CD4-positive, alpha-beta T cell (primary cell): ENCODE results near the gene DCDC2C. TPM values are rescaled to one million over a fixed set of nuclear protein-coding genes. Genes with fewer than 3 reads are reported as not detected.

Source experiments
- ATAC-seq: fragments of 200-7000 bp; cut with Tn5 transposase; one replicate; pipeline ENCODE4 v1.10.0; 2022; ENCODE audit warnings: mild to moderate bottlenecking; ENCODE audit not compliant: poor library complexity
- CTCF ChIA-PET: fragments of 350-600 bp; sonication (Branson Sonifier 250); formaldehyde crosslinking; loops from one replicate; lab custom pipeline; 2021; ENCODE audit warnings: antibody characterized with exemption, inconsistent platforms; lab: Charles Lee
- POLR2A ChIA-PET: fragments of 350-600 bp; sonication (Branson Sonifier 250); formaldehyde crosslinking; loops from one replicate; lab custom pipeline; 2021; ENCODE audit warnings: antibody characterized with exemption, inconsistent platforms; lab: Charles Lee
- DNase-seq, 14 experiments: peaks; one replicate each; pipeline ENCODE4 v3.0.0-alpha.2; 2013 to 2020; ENCODE audit warnings: mixed read lengths in 2 of 14
- H3K27ac ChIP-seq, 2 donors: one replicate each; pipeline versions ENCODE4 v1.5.1 to v1.7.0; 2013; ENCODE audit warnings: low read length in 2 of 2, low read depth in 1 of 2, mild to moderate bottlenecking in 1 of 2
- H3K27me3 ChIP-seq, 2 experiments: 1 replicate in 1 of 2; 2 replicates in 1 of 2; pipeline versions ENCODE4 v1.6.1 to v1.7.0; 2013; ENCODE audit warnings: low read length in 2 of 2, control low read depth in 1 of 2, mild to moderate bottlenecking in 1 of 2, moderate library complexity in 1 of 2; ENCODE audit not compliant: insufficient read depth in 2 of 2, control insufficient read depth in 1 of 2
- H3K36me3 ChIP-seq: one replicate; pipeline ENCODE4 v1.6.1; 2013; ENCODE audit warnings: low read length, control low read depth; ENCODE audit not compliant: insufficient read depth
- H3K4me1 ChIP-seq: one replicate; pipeline ENCODE4 v1.6.1; 2013; ENCODE audit warnings: low read length, control low read depth; ENCODE audit not compliant: insufficient read depth
- H3K4me3 ChIP-seq: one replicate; pipeline ENCODE4 v1.5.1; 2013; ENCODE audit warnings: mild to moderate bottlenecking, low read length, moderate library complexity
- H3K9me3 ChIP-seq, 2 experiments: 1 replicate in 1 of 2; 2 replicates in 1 of 2; pipeline versions ENCODE4 v1.6.1 to v1.7.0; 2013; ENCODE audit warnings: low read length in 2 of 2, mild to moderate bottlenecking in 2 of 2, control low read depth in 1 of 2, moderate library complexity in 1 of 2; ENCODE audit not compliant: control insufficient read depth in 1 of 2, insufficient read depth in 1 of 2
- H3K27ac Mint-ChIP-seq: one replicate; pipeline ENCODE4 v1.8.0; 2020; ENCODE audit warnings: mixed read lengths
- H3K27me3 Mint-ChIP-seq: one replicate; pipeline ENCODE4 v1.8.0; 2021; ENCODE audit warnings: mixed read lengths
- H3K36me3 Mint-ChIP-seq: one replicate; pipeline ENCODE4 v1.8.0; 2021; ENCODE audit warnings: low read depth, mixed read lengths
- H3K4me1 Mint-ChIP-seq: one replicate; pipeline ENCODE4 v1.8.0; 2021; ENCODE audit warnings: low read depth, mixed read lengths
- H3K4me3 Mint-ChIP-seq: one replicate; pipeline ENCODE4 v1.8.0; 2020; ENCODE audit warnings: mild to moderate bottlenecking, mixed read lengths
- H3K9me3 Mint-ChIP-seq: one replicate; pipeline ENCODE4 v1.8.0; 2020; ENCODE audit warnings: mixed read lengths
- CTCF ChIP-seq: fragments of 200-600 bp; IDR thresholded peaks from one replicate; pipeline ENCODE4 v1.8.0; 2022; ENCODE audit warnings: antibody characterized with exemption, mild to moderate bottlenecking
- intact Hi-C, 2 experiments: fragments of 100-400 bp; cut with DNase I in 1 of 2; cut with micrococcal nuclease in 1 of 2; formaldehyde crosslinking; loops; one replicate each; pipeline versions ENCODE4 v1.15.1 to v1.9.0; 2023 to 2025; cut with DNase I, micrococcal nuclease
- total RNA-seq, 174 experiments: library from RNA in 2 of 174; stranded (reverse) in 2 of 174; gene quantifications; one replicate each; pipeline ENCODE4 v1.2.3 and lab custom pipeline; 2021 to 2026

The DCDC2C gene
- total RNA-seq, 2 experiments from 2014 or later: not detected

GRCh38 chr2:3801506-3801905 is 98.1 kb downstream of the DCDC2C start:
- TF ChIP-seq CTCF: no peak
- no peak overlapping the region for H3K27ac Mint-ChIP-seq
- no peaks in the 10 kb centered on the region for H3K9me3 Mint-ChIP-seq
- no peak overlapping the region for H3K4me3 Mint-ChIP-seq
- Histone ChIP-seq H3K9me3 (peaks cover 0 to 5% of the 10 kb centered on the region in 2 experiments), H3K4me3 (no peak overlapping the region), H3K27ac (no peak overlapping the region), H3K36me3 (no peaks in the 10 kb centered on the region), H3K27me3 (no peaks in the 10 kb centered on the region), H3K4me1 (no peaks in the 10 kb centered on the region)
- CTCF ChIA-PET: no interaction called here
- DNase-seq (no peak), ATAC-seq (no peak)
- no peaks in the 10 kb centered on the region for H3K4me1 Mint-ChIP-seq
- peaks cover 10% of the 10 kb centered on the region for H3K27me3 Mint-ChIP-seq
- POLR2A ChIA-PET: no interaction called here
- no peaks in the 10 kb centered on the region for H3K36me3 Mint-ChIP-seq
- intact Hi-C loops: no loop called here

- Histone ChIP-seq H3K27ac (no peak overlapping the region), H3K4me3 (no peak overlapping the region), H3K9me3 (peaks cover 0 to 5% of the 10 kb centered on the region in 2 experiments), H3K4me1 (no peaks in the 10 kb centered on the region), H3K27me3 (no peaks in the 10 kb centered on the region), H3K36me3 (no peaks in the 10 kb centered on the region)
- intact Hi-C loops: no loop called here
- DNase-seq (no peak), ATAC-seq (no peak)
- TF ChIP-seq CTCF: no peak
- Mint-ChIP-seq H3K9me3 (no peaks in the 10 kb centered on the region), H3K4me1 (no peaks in the 10 kb centered on the region), H3K27ac (no peak overlapping the region), H3K27me3 (peaks cover 10% of the 10 kb centered on the region), H3K4me3 (no peak overlapping the region), H3K36me3 (no peaks in the 10 kb centered on the region)
- POLR2A ChIA-PET: no interaction called here
- CTCF ChIA-PET: no interaction called here
Observed at GRCh38 chr2:3805201-3805939, 102.0 kb downstream of the DCDC2C start.

- Mint-ChIP-seq H3K27ac (no peak overlapping the region), H3K9me3 (no peaks in the 10 kb centered on the region), H3K4me3 (no peak overlapping the region), H3K4me1 (no peaks in the 10 kb centered on the region), H3K27me3 (peaks cover 10% of the 10 kb centered on the region), H3K36me3 (no peaks in the 10 kb centered on the region)
- no peak for TF ChIP-seq CTCF
- H3K9me3 ChIP-seq: peaks cover 0 to 5% of the 10 kb centered on the region in 2 experiments
- POLR2A ChIA-PET: no interaction called here
- DNase-seq (no peak), ATAC-seq (no peak)
- no peak overlapping the region for H3K27ac ChIP-seq
- no peak overlapping the region for H3K4me3 ChIP-seq
- intact Hi-C loops: no loop called here
- H3K4me1 ChIP-seq: no peaks in the 10 kb centered on the region
- H3K27me3 ChIP-seq: no peaks in the 10 kb centered on the region
- no peaks in the 10 kb centered on the region for H3K36me3 ChIP-seq
- CTCF ChIA-PET: no interaction called here
Observed at GRCh38 chr2:3806168-3806567, 102.8 kb downstream of the DCDC2C start.
